SK-N-SH (cell line): ENCODE measurements around the gene NRCAM. TPM values are rescaled to one million over a fixed set of nuclear protein-coding genes. Genes with fewer than 3 reads are reported as not detected.

Source experiments
- CTCF ChIA-PET: fragments of 300-600, 350-600 bp; formaldehyde crosslinking; extraction: SDS; loops from one replicate; lab custom pipeline; 2021; lab: Yijun Ruan, JAX
- POLR2A ChIA-PET: fragments of 350-600 bp; sonication (Branson Sonifier 250); formaldehyde crosslinking; extraction: SDS; loops from one replicate; lab custom pipeline; 2020; ENCODE audit warnings: antibody characterized with exemption, inconsistent platforms; lab: Yijun Ruan, JAX
- DNase-seq: peaks from one replicate; pipeline ENCODE4 v3.0.0; 2012
- H2AFZ ChIP-seq: fragments of 200-600 bp; sonication (generic); 2 replicates; pipeline ENCODE4 v1.8.1; 2016; ENCODE audit warnings: antibody characterized with exemption, mild to moderate bottlenecking, low read depth
- H3F3A ChIP-seq: fragments of 200-600 bp; sonication (generic); replicated peaks from 2 replicates; pipeline ENCODE3; 2016; ENCODE audit warnings: antibody characterized with exemption, mild to moderate bottlenecking; ENCODE audit not compliant: insufficient read depth
- H3K27ac ChIP-seq, 2 experiments: fragments of 200-500 bp in 1 of 2; fragments of 200-600 bp in 1 of 2; sonication (Bioruptor generic) in 1 of 2; sonication (generic), shearing (Covaris generic) in 1 of 2; 2 replicates each; pipeline versions ENCODE4 v1.5.1 to v1.6.1; 2014 to 2016; ENCODE audit warnings: low read depth in 2 of 2, inconsistent platforms in 1 of 2, low read length in 1 of 2, mild to moderate bottlenecking in 1 of 2, mixed read lengths in 1 of 2
- H3K27me3 ChIP-seq: fragments of 200-600 bp; sonication (generic), shearing (Covaris generic); 2 replicates; pipeline ENCODE4 v1.6.1; 2016; ENCODE audit warnings: mixed run types; ENCODE audit not compliant: insufficient read depth
- H3K36me3 ChIP-seq, 2 experiments: fragments of 200-500 bp in 1 of 2; fragments of 200-600 bp in 1 of 2; sonication (Bioruptor generic) in 1 of 2; sonication (generic) in 1 of 2; replicated peaks in 1 of 2; 2 replicates each; pipeline versions ENCODE3 to v1.5.1; 2014 to 2016; ENCODE audit warnings: low read length in 1 of 2, mild to moderate bottlenecking in 1 of 2; ENCODE audit not compliant: insufficient read depth in 2 of 2, control insufficient read depth in 1 of 2
- H3K4me1 ChIP-seq, 2 experiments: fragments of 200-500 bp in 1 of 2; fragments of 200-600 bp in 1 of 2; sonication (Bioruptor generic) in 1 of 2; sonication (generic), shearing (Covaris generic) in 1 of 2; 2 replicates each; pipeline versions ENCODE4 v1.5.1 to v1.6.1; 2014 to 2016; ENCODE audit warnings: low read depth in 1 of 2, low read length in 1 of 2, mixed run types in 1 of 2; ENCODE audit not compliant: insufficient read depth in 2 of 2, control insufficient read depth in 1 of 2
- H3K4me2 ChIP-seq: fragments of 200-600 bp; sonication (generic), shearing (Covaris generic); 2 replicates; pipeline ENCODE4 v1.6.1; 2017; ENCODE audit warnings: mixed run types
- H3K4me3 ChIP-seq, 2 experiments: fragments of 200-500 bp in 1 of 2; fragments of 200-600 bp in 1 of 2; sonication (Bioruptor generic) in 1 of 2; sonication (generic), shearing (Covaris generic) in 1 of 2; 2 replicates each; pipeline versions ENCODE4 v1.5.1 to v1.8.1; 2014 to 2016; ENCODE audit warnings: low read depth in 2 of 2, inconsistent platforms in 1 of 2, low read length in 1 of 2, mild to moderate bottlenecking in 1 of 2, mixed read lengths in 1 of 2, moderate library complexity in 1 of 2
- H3K79me2 ChIP-seq: fragments of 200-600 bp; sonication (generic); 2 replicates; pipeline ENCODE4 v1.8.1; 2017; ENCODE audit warnings: mild to moderate bottlenecking; ENCODE audit not compliant: insufficient read depth
- H3K9ac ChIP-seq: fragments of 200-600 bp; sonication (generic); 2 replicates; pipeline ENCODE4 v1.6.1; 2017; ENCODE audit warnings: mixed run types
- H3K9me2 ChIP-seq: fragments of 200-600 bp; sonication (generic); 2 replicates; pipeline ENCODE4 v1.6.1; 2017; ENCODE audit warnings: mixed run types
- H3K9me3 ChIP-seq: fragments of 200-600 bp; sonication (generic); 2 replicates; pipeline ENCODE4 v1.6.1; 2017; ENCODE audit warnings: mixed run types, mild to moderate bottlenecking, moderate library complexity
- H4K20me1 ChIP-seq: fragments of 200-600 bp; sonication (generic); 2 replicates; pipeline ENCODE4 v1.6.1; 2017; ENCODE audit warnings: mild to moderate bottlenecking, mixed run types; ENCODE audit not compliant: insufficient read depth
- CTCF ChIP-seq: fragments of 200-600 bp; sonication (generic); IDR thresholded peaks from 2 replicates; pipeline ENCODE4 v1.6.1; 2017; ENCODE audit warnings: antibody characterized with exemption, mild to moderate bottlenecking, moderate library complexity
- ELF1 ChIP-seq: IDR thresholded peaks from 2 replicates; pipeline ENCODE4 v1.4.0; 2012
- EP300 ChIP-seq, 2 experiments: IDR thresholded peaks; 2 replicates each; pipeline versions ENCODE4 v1.4.0 to v1.6.1; 2012; ENCODE audit warnings: borderline replicate concordance in 1 of 2, low read depth in 1 of 2, low read length in 1 of 2
- EZH2phosphoT487 ChIP-seq: fragments of 200-600 bp; sonication (generic); IDR thresholded peaks from 2 replicates; pipeline ENCODE4 v1.6.1; 2017; ENCODE audit warnings: low read depth, mixed run types, mild to moderate bottlenecking, antibody characterized with exemption, moderate library complexity, borderline replicate concordance
- JUND ChIP-seq: IDR thresholded peaks from 2 replicates; pipeline ENCODE4 v1.4.0; 2012
- RCOR1 ChIP-seq: fragments of 150-350 bp; IDR thresholded peaks from 2 replicates; pipeline ENCODE4 v1.6.1; 2017; ENCODE audit warnings: antibody characterized with exemption, low read length
- REST ChIP-seq: IDR thresholded peaks from 2 replicates; pipeline ENCODE4 v1.6.1; 2012; ENCODE audit warnings: mild to moderate bottlenecking, low read depth, low read length, moderate library complexity
- SMC3 ChIP-seq: IDR thresholded peaks from 2 replicates; pipeline ENCODE4 v1.6.1; 2012; ENCODE audit warnings: low read depth, low read length, improper control_type of control experiment
- TEAD4 ChIP-seq: IDR thresholded peaks from 2 replicates; pipeline ENCODE4 v1.4.0; 2012; ENCODE audit warnings: mild to moderate bottlenecking, borderline replicate concordance; ENCODE audit not compliant: insufficient read depth
- USF2 ChIP-seq: fragments of 150-350 bp; IDR thresholded peaks from 2 replicates; pipeline ENCODE4 v1.6.1; 2017; ENCODE audit warnings: antibody characterized with exemption, low read length, low read depth, borderline replicate concordance
- polyA plus RNA-seq, 3 experiments: library from polyadenylated mRNA; depleted of rRNA; stranded (reverse); fragments of >200 nt; gene quantifications; 2 replicates each; pipeline ENCODE4 v1.2.3, GENCODE V29; 2012
- TF ChIP-seq, protein P1 (sequence below): IDR thresholded peaks from 2 replicates; pipeline ENCODE4 v1.4.0; 2012; ENCODE audit warnings: low read depth, borderline replicate concordance

Gene NRCAM
- polyA plus RNA-seq, 1 of the 3 experiments (the other 2 are of a cell fraction) = 1.1 TPM

DNA sequence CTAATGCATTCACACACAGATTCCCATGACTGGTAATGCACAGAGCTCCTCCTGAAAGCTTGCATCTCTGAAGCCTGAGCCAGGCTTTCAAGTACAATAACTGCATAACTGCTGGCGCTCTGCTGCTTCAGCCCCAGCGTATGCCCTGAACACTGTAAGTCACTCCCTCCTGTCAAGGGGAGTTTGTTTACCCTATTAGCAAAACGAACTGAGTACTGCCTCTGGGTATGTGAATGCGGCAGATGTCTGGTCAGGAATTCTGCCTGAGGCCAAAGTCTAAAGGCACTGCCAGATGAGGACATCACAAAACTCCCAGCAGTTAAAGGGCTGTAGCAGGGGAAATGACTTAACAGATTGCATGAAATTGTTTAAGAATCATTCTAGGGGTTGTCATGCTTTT lies 97.7 kb downstream of the NRCAM start (continued):
- 0 out of 4 replicates have a peak, but pooled peaks of 1 of the 2 experiments have one; percentile 37 for TF ChIP-seq EP300 (IDR thresholded peaks at IDR 0.05; ENCODE audit: borderline replicate concordance in 1 of 2, low read depth in 1 of 2, low read length in 1 of 2)

DNA sequence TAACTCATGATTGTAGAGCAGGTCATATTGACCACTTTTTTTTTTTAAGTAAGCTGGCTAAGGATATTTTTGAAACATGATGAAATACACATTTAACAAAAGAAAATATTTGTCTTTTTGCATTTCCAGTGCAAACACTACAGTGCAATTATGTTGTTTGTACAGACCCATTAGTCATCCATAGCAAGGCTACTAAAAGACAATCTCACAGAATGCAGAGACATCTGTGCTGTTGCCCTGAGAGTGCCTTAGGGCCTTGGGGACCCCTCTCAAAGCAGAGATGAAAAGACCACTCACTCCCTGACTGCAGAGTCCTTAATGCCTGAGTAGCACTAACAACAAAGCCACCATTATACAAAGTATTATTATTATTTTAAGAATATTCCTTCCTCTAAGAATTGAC lies 104.5 kb downstream of the NRCAM start:
- no peaks in the 10 kb centered on the region; a peak in 1 of 4 replicates for H3K4me1 ChIP-seq
- no peak for TF ChIP-seq REST
- no peak for TF ChIP-seq USF2
- no peak for TF ChIP-seq JUND
- no peak for TF ChIP-seq ELF1
- no peak for TF ChIP-seq SMC3
- TF ChIP-seq TEAD4 = no peak
- TF ChIP-seq EZH2phosphoT487 = no peak
- no peak for TF ChIP-seq RCOR1
- no peak for TF ChIP-seq CTCF
- TF ChIP-seq, protein P1, sequence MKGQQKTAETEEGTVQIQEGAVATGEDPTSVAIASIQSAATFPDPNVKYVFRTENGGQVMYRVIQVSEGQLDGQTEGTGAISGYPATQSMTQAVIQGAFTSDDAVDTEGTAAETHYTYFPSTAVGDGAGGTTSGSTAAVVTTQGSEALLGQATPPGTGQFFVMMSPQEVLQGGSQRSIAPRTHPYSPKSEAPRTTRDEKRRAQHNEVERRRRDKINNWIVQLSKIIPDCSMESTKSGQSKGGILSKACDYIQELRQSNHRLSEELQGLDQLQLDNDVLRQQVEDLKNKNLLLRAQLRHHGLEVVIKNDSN = no peak
- TF ChIP-seq, all 33 proteins: peak for 0
- DNase-seq = no peak
- Histone ChIP-seq H3K9me3 (no peaks in the 10 kb centered on the region), H4K20me1 (no peaks in the 10 kb centered on the region), H3K9ac (no peak overlapping the region), H3K9me2 (no peaks in the 10 kb centered on the region; the same call in 1 of the 2 replicates), H3K36me3 (no peaks in the 10 kb centered on the region), H3K79me2 (no peaks in the 10 kb centered on the region), H3K27me3 (no peaks in the 10 kb centered on the region), H2AFZ (no peak overlapping the region), H3F3A (no peaks in the 10 kb centered on the region), H3K4me3 (no peak overlapping the region), H3K4me2 (no peak overlapping the region), H3K27ac (no peak overlapping the region)
- POLR2A ChIA-PET = no interaction called here
- CTCF ChIA-PET = no interaction called here
